ENCODE measurements around the gene DUOX1. TPM values are rescaled to one million over a fixed set of nuclear protein-coding genes. Genes with fewer than 3 reads are reported as not detected.

The DUOX1 gene
- total and polyA plus RNA-seq, 9 of the 15 experiments (the other 6 are each of a cell fraction or from before 2014, with no cell fraction given): 0.01 to 0.22 (median 0.01) TPM; not detected in 6

DNA sequence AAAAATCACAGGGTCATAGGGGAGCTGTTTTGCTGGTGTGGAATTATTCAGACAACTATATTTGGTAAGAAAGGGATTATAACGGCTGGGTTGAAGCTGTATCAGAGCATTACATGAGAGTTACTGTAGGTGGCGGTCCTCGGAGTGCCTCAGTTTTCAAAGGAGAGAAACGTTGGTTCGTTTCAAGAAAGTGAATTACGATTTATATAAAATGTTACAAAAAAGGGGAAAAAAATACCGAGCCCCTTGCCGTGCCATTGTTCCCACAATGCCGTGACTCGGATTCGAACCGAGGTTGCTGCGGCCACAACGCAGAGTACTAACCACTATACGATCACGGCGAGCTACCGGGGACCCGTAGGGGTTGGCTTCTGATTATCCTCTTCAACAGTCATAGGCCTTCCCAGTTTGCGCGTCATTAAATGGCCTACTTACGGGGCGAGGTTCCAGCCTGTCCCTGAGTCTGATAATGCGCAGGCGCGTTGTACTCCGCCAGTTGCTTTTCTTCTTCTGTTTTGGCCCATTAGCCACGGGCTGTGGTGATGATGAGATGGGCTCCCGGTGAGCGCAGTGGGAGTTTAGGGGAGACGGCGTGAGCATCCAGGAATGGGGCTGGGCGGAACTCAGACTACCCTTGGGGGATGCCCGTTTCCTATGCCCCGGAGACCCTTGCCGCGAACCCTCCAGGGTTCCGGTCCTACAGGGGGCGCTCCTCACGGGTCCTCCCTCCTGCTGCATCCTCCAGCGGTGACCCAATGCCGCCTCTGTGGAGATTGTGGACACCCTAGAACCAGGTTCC is 68.7 kb downstream of the DUOX1 start (continued):
- TF ChIP-seq, protein P1, sequence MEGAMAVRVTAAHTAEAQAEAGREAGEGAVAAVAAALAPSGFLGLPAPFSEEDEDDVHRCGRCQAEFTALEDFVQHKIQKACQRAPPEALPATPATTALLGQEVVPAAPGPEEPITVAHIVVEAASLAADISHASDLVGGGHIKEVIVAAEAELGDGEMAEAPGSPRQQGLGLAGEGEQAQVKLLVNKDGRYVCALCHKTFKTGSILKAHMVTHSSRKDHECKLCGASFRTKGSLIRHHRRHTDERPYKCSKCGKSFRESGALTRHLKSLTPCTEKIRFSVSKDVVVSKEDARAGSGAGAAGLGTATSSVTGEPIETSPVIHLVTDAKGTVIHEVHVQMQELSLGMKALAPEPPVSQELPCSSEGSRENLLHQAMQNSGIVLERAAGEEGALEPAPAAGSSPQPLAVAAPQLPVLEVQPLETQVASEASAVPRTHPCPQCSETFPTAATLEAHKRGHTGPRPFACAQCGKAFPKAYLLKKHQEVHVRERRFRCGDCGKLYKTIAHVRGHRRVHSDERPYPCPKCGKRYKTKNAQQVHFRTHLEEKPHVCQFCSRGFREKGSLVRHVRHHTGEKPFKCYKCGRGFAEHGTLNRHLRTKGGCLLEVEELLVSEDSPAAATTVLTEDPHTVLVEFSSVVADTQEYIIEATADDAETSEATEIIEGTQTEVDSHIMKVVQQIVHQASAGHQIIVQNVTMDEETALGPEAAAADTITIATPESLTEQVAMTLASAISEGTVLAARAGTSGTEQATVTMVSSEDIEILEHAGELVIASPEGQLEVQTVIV (CRISPR knock-in tag; IDR thresholded peaks at IDR 0.05; ENCODE audit: borderline replicate concordance): no peak
- TF ChIP-seq EHMT2 (IDR thresholded peaks at IDR 0.05) (no peak), ZNF174 (CRISPR knock-in tag; IDR thresholded peaks at IDR 0.05) (no peak), NR2F6 (CRISPR knock-in tag; IDR thresholded peaks at IDR 0.05) (no peak), CBX2 (IDR thresholded peaks at IDR 0.05; ENCODE audit: insufficient read depth, low read length, poor library complexity, severe bottlenecking) (no peak), SIN3A (IDR thresholded peaks at IDR 0.05; ENCODE audit: borderline replicate concordance in 2 of 2, control insufficient read depth in 1 of 2, low read depth in 2 of 2, low read length in 2 of 2) (peak in 1 of 2 experiments; percentile 46; a peak in 1 of 4 replicates), SMAD1 (IDR thresholded peaks at IDR 0.05; ENCODE audit: low read depth, low read length, partially characterized antibody) (peak; percentile 55), ZNF184 (CRISPR knock-in tag; IDR thresholded peaks at IDR 0.05) (no peak), PML (IDR thresholded peaks at IDR 0.05; ENCODE audit: low read length) (0 out of 2 replicates have a peak, but pooled peaks have one; percentile 7), FOXK1 (CRISPR knock-in tag; IDR thresholded peaks at IDR 0.05; ENCODE audit: borderline replicate concordance) (0 out of 2 replicates have a peak, but pooled peaks have one; percentile 64), HMG20B (CRISPR knock-in tag; IDR thresholded peaks at IDR 0.05) (no peak), ZFP36 (IDR thresholded peaks at IDR 0.05; ENCODE audit: low read depth, low read length, partially characterized antibody) (no peak), MTA1 (IDR thresholded peaks at IDR 0.05; ENCODE audit: borderline replicate concordance) (peak; percentile 70; the same call in 1 of the 2 replicates), RAD21 (CRISPR knock-in tag; conservative IDR thresholded peaks at IDR 0.05 in 1 of 2, IDR thresholded peaks at IDR 0.05 in 1 of 2) (peak in 1 of 2 experiments; percentile 26; a peak in 2 of 4 replicates), ZNF57 (CRISPR knock-in tag; IDR thresholded peaks at IDR 0.05) (no peak), SP2 (IDR thresholded peaks at IDR 0.05; ENCODE audit: extremely low read depth, low read depth, low read length, poor library complexity, severe bottlenecking) (no peak), TCF3 (CRISPR knock-in tag; IDR thresholded peaks at IDR 0.05) (peak; percentile 15; the same call in 1 of the 2 replicates), MAZ (CRISPR knock-in tag; conservative IDR thresholded peaks at IDR 0.05 in 1 of 2, IDR thresholded peaks at IDR 0.05 in 1 of 2) (peak; percentile 54 to 79), SNRNP70 (optimal IDR thresholded peaks at IDR 0.05; ENCODE audit: low read depth, low read length) (no peak), ELF4 (CRISPR knock-in tag; IDR thresholded peaks at IDR 0.05) (no peak), ILF3 (IDR thresholded peaks at IDR 0.05; ENCODE audit: borderline replicate concordance) (peak; percentile 48; the same call in 1 of the 2 replicates)
- TF ChIP-seq, protein P2, sequence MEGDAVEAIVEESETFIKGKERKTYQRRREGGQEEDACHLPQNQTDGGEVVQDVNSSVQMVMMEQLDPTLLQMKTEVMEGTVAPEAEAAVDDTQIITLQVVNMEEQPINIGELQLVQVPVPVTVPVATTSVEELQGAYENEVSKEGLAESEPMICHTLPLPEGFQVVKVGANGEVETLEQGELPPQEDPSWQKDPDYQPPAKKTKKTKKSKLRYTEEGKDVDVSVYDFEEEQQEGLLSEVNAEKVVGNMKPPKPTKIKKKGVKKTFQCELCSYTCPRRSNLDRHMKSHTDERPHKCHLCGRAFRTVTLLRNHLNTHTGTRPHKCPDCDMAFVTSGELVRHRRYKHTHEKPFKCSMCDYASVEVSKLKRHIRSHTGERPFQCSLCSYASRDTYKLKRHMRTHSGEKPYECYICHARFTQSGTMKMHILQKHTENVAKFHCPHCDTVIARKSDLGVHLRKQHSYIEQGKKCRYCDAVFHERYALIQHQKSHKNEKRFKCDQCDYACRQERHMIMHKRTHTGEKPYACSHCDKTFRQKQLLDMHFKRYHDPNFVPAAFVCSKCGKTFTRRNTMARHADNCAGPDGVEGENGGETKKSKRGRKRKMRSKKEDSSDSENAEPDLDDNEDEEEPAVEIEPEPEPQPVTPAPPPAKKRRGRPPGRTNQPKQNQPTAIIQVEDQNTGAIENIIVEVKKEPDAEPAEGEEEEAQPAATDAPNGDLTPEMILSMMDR (IDR thresholded peaks at IDR 0.05 in 2 of 3, conservative IDR thresholded peaks at IDR 0.05 in 1 of 3; ENCODE audit: insufficient read depth in 2 of 3, low read depth in 1 of 3, low read length in 3 of 3): peak; percentile 72 to 89 (median 81)
